Amygdala (tissue), 56 donors: ENCODE measurements around the gene CHAD.
"Not testable (repeated sequence)": the region's sequence is repeated elsewhere in the genome, so short reads cannot be mapped to it uniquely, and the experiment has no call there.

Experiments
- DNase-seq, 56 donors: peaks; one replicate each; lab custom pipeline; 2025; lab: John Stamatoyannopoulos, UW

CHAD gene

DNA sequence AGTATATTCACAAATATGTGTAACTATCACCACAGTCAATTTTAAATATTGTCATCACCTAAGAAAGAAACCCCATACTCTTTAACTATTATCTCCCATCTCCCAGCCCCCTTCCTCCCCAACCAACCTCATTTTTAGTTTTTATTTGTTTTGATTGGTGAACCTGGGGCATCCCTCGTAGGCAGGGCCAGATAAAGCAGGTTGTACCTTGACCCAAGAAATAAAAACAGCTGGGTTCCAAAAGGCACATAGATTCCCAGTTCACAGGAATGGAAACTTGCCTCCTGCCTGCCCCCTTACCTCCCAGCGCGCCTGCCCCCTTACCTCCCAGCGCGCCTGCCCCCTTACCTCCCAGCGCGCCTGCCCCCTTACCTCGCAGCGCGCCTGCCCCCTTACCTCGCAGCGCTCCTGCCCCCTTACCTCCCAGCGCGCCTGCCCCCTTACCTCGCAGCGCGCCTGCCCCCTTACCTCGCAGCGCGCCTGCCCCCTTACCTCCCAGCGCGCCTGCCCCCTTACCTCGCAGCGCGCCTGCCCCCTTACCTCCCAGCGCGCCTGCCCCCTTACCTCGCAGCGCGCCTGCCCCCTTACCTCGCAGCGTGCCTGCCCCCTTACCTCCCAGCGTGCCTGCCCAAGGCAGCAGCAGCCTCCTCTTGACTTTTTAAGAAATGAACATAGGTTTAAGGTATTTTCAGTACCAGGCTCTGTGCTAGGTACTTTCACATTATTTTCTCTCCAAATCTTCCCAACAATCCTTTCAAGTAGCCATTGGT, 7.3 kb upstream of the CHAD start:
- not testable (repeated sequence) for DNase-seq

DNA sequence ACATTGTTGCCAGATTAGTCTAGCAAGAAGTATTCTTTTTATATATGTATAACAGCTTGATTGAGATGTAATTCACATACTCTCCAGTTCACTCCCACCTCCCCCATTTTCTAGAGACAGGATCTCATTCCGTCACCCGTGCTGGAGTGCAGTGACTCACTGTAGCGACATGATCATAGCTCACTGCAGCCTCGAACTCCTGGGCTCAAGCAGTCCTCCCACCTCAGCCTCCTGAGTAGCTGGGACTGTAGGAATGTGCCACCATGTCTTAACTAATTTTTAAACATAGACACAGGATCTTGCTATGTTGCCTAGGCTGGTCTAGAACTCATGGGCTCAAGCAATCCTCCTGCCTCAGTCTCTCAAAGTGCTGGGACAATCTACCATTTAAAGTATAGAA, 6.7 kb upstream of the CHAD start:
- DNase-seq, result peak in 1 of 56 donors; percentile 4

DNA sequence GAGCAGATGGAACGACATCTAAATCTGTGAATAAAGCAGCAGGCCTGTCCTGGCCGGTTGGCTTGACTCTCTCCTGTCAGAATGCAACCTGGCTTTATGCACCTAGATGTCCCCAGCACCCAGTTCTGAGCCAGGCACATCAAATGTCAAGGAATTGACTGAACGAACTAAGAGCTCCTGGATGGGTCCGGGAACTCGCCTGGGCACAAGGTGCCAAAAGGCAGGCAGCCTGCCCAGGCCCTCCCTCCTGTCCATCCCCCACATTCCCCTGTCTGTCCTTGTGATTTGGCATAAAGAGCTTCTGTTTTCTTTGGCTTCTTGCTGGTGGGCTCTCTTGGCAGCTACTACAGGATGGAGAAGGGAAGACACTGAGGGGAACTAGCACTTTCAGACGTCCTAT, 5.8 kb upstream of the CHAD start:
- no peak for DNase-seq

DNA sequence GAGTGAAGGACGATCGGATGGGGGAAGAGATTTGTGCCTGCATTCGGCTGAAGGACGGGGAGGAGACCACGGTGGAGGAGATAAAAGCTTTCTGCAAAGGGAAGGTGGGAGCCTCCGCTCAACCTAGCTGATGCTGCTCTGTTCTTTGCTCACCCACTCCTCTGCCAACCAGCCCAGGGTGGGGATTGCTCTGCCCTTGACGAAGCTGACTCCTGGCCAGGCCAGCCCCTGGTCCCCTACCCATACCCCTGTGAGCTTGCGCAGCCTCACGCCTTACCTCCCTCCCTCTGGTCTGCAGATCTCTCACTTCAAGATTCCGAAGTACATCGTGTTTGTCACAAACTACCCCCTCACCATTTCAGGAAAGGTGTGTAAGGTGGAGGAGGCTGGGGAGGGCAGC, 5.2 kb upstream of the CHAD start:
- DNase-seq, result no peak

DNA sequence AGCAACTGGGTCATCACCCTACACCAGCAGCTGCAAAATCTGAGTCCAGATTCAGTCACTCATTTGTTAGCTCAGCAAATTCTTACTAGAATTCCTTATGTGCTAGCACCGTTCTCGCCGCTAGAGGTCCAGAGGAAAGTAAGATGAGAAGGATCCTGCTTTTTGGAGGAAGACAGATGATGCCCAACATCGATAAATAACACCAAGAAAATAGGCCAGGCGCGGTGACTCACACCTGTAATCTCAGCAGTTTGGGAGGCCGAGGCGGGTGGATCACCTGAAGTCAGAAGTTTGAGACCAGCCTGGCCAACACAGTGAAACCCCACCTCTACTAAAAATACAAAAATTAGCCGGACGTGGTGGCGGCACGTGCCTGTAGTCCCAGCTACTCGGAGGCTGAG, 4.1 kb upstream of the CHAD start:
- peak in 2 of 56 donors; percentile 8 to 20 for DNase-seq

DNA sequence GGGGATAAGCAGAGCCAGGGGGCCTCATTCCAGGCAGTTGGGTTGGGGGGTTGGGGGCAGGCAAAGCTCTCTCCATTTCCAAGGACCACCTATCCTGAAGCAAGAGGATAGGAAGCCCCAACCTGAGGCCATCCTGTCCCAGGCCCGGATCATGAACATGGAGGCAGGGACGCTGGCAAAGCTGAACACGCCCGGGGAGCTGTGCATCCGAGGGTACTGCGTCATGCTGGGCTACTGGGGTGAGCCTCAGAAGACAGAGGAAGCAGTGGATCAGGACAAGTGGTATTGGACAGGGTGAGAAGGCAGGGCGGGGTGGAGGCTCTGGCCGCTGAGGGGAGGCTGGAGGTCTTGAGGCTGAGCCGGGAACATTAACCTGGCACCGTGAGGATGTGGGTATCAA, 3.6 kb upstream of the CHAD start:
- DNase-seq, result no peak

DNA sequence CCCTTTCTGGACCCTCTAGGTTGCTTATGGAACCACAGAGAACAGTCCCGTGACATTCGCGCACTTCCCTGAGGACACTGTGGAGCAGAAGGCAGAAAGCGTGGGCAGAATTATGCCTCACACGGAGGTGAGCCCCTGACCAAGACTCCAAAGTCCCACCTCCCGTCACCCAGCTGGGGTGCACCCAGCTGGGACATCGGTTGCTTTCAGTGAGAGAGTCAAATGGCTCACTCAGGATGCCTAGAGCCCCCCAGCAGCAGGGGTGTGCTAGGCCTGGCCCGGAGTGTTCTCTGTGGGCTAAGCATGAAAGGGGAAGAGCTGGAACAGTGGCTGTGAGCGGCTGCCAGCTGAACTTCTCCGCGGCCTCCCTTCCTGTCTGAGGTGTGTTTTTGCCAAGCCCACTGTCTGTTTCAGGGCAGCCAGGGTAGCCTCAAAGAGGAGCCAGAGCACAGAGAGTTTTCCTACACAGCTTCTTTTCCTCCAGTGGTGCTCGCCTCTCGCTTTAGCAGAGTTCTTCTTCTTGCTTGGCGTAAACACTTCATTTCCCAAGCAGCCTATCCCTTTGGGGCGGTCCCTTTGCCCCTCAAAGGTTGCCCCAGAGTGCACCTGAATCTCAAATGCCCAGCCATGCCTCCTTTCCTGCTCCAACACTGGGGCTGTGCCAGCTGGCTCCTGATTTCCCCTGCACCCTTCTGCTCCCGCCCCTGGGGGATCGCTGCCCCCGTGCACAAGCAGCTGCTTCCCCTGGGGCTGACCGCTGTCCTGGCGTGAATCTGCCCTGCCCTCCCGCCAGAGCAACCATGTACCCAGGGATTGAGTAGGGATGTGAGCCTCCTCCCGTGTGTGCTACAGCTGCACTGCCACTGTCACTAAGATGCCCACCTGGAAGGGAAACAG, 2.6 kb upstream of the CHAD start:
- DNase-seq, result no peak

DNA sequence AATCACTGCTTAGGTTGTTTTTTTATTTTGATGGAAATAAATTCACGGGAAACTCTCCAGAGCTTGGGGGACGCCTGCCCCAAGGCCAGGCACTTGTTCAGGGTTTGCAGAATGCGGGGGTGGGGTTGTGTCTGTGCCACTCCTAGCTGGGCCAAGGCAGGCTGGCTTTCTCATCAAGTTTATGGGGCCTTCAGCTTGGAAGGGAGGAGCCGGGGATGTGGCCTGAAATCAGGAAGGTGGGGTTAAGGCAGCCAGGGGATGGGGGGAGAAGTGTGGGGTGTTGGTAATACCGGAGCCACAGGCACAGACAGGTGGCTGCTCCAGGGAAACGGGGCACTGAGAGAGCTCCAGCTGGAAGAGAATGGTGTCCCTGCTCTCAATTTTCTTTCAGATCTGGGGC, 1.7 kb upstream of the CHAD start:
- no peak for DNase-seq

DNA sequence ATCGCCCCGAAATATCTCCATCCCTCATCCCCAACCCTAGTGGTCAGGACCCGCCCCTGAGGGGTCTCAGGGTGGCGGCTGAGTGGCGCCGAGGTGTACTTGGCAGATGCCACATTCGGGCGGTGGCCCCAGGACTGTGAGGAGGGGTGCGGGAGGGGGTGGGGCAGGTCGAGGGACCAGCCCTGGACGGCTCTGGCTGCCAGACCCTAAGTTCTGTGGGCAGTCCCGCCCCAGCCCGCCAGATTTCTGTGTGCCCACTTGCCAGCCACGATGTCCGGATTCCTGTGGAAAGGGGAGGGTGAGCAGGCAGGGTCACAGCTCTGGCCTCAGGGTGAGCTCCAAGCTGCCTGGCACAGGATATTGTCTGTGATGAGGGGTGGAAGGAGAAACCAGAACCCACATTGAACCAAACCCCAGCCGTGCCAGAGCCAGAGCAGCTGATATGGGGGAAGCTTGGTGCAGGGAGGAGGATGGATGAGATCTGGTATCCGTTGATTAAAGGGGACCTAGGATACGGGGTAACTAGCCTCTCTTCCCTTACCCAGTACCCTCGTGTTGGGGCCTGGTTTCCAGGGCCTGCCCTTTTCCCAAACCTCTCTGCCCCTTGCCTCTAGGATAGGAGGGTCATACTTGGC, 1.1 kb upstream of the CHAD start:
- no peak for DNase-seq

DNA sequence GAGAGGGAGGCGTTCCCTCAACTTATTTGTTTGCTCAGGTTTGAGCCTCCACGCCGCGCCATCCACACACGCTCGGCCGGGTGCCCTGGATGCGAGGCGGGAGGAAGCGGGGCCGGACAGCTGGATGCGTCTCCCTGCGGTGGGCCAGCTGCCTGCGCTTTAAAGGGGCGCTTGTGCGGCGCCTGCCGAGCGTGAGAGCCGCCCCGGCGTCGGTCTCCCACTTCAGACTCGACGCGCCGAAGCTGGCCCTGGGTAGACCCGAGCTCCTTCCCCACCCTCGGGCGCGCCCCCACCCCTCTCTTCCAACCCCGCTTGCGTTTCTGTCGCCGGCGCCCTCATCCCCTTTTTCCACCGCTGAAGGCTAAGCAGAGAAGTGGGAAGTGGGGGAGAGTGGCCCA, 527 bp upstream of the CHAD start:
- no peak for DNase-seq

DNA sequence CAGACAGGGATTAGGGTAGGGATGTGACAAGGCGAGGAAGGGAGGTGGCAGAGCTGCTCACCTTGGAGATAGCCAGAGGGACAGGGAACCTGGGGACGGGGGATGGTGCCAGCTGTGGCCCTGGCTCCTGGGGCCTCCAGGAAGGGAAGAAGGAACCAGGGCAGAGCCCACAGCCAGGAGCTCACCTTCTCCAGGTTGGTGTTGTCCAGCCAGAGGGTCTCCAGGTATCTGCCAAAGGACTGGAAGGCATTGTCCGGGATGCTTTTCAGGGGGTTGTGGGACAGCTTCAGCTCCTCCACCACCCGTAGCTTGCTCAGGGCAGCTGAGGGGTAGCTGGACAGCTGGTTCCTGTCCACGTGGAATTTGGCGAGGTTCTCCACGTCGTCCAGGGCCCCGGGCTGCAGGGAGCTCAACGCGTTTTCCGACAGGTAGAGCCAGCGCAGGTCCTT, 801 bp downstream of the CHAD start:
- DNase-seq, result no peak

DNA sequence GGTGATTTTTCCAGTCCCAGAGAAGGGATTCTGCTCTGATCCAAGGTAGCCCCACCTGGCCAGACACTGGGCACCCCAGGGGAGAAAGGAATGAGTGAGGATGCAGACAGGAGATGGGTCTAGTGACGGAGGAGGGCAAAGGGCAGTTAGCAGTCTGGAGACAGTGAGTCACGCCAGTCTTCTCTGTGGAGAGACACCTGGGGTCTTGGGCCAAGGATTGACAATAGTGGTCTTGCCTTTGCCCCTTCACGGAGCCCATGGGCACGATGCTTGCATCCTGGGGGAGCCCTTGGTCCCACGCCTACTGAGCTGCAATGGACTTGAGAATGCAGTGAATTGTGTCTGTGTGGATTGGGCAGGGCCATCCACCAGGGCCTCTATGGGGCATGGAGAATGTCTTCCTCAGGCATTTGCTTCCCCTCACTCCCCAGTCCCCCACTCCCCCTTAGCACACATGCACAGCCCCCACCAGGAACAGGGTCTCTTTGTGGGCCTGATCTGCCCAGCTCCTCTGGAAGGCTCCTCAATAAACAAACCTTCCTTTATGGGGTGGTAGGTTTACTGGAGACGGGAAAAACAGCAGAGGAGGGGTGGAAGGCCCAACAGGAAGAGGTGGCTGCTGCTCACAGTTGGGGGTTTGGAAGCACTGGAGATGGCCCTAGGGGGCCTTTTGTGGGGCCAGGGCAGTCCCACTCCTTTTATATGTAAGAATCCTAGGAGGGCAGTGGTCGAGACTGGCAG, 1.4 kb downstream of the CHAD start:
- DNase-seq, result no peak

DNA sequence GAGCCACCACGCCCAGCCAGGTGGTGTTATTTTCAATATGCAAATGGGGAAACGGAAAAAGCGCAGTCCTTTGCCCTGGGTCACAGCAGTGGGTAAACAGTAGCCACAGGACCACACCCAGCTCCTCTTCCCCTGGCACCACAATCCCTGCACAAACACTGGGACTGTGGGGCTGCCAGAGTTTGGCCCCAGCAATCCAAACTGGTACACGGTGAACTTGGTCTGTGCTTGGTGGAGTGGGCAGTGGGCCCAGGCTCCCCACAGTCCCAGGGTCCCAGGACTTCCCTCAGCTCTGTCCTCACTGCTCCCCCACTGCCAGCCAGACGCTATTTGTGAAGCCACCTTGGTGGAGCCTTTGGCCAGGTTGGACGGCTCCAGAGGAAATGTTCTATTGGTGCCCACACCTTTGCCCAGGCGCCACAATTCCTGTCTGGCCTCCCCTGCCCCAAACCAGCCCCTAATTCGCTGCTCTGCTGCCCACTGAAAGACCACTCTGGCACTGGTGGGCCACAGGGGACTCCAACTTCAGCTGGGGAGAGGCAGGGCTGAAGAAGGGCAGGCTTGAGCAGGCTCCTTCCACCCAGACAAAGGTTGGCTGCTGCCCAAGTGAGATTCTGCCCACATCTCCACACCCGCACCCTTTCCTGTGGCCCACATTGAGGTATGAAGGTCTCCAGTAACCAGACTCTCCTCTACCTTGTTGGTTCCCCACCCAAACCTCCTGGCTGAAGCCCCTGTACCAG, 2.1 kb downstream of the CHAD start:
- DNase-seq, result no peak

DNA sequence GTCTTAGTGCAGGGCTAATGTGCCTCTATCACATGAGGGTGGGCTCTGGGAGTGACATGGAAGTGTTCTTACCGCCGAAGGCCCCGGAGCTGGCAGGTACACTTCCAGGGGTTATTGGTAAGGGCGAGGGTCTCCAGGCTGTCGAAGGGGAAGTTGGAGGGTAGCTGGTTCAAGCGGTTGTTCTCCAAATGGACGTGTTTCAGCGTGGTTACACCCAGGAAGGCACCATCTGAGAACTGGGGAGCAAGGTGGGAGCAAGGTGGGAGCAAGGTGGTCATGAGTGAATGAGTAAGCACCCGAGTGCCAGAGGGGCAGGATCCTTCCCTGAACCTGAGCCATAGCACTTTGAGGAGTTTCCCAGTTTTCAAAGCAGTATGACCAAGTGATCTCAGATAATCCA, 3.0 kb downstream of the CHAD start:
- DNase-seq, result no peak

DNA sequence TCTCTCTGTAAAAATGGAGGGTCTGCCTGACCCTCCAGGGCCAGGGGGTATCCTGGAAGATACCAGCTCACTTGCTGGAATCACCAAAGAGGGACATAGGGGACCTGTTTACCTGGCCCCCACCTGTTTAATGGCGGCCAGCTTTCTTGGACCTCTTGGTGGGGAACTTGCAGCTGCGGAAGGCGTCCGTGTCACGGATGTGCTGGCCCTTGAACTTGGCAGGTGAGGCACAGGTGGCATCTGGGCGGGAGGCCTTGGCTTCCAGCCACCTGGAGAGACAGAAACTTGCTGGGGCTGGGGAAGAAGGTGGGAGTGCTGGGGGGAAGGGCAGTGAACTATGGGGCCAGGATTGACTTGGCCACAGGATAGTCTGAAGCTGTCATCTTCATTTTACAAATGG, 3.5 kb downstream of the CHAD start:
- no peak for DNase-seq

DNA sequence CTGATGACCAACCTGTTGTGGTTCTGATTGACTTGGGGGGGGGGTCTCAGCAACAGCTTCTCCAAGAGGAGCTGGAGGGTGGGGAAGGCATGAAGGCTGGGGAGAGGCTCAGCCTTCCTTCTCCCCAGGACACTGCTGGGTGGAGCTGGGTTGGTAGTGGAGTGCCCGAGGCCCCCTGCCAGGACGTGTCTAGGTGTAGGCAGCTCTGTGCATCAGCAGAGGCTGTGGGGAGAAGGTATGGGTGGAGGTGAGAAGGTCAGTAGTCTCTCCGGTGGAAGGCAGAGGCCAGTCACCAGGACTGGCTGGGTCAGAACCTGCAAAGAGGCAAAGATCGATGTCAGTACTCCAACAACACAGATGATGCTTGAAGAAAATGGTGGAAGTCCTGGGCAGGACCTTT, 3.9 kb downstream of the CHAD start:
- DNase-seq, result no peak

DNA sequence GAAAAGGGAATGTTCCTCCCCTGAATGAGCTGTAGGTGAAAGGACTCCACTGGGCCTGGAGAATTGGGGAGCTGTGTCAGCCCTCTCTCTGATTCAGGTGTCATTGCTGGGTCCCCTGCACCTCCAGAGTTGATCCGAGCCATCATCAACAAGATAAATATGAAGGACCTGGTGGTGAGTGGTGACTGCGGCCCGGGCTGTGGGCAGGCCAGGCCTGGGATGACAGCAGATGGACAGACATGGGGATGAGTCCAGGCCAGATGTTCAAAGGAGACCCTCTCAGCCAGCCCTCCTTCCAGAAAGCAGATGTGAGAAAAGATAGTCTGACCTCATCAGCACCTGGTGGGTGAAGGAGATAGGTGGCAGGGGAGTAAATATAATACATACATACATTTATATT, 4.6 kb downstream of the CHAD start:
- no peak for DNase-seq

DNA sequence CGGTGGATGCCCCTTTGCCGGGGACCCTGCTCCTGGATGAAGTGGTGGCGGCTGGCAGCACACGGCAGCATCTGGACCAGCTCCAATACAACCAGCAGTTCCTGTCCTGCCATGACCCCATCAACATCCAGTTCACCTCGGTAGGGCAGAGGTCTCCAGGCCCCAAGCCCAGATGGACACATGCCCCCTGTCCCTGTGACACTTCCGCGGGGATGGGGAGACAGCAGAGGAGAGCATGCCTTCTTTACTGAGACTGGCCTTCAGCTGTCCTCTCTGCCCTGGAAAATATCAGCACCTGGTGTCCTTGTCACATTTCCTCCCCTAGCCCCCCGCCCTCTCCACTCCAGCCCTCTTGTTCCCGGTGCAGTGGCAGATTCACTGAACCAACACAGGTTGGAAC, 6.2 kb downstream of the CHAD start:
- no peak for DNase-seq

DNA sequence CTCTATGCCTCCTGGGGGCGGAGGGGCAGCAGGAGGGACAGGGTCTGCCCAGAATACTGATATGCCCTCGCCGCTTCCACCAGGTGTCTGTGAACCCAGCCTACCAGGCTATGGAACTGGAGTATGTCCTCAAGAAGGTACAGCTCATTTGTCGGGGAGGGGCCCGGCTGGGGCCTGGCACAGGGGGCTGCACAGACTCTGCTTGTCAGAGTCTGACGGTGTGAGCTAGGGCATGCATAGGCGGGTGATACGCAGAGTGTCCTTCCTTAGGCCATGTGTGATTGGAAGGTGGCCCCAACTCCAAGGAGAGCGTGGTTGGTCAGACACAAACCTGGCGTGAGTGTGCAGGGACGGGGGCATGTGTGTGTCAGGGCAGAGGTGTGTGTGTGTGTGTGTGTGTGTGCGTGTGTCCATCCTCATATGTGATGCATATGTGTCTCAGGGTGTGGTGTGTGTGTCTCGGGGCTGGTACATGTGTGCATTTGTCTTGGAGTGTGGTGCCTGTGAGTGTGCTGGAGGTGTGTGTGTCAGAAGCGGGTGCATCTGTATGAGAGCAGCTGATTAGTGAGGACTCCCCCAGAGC, 7.0 kb downstream of the CHAD start:
- no peak for DNase-seq
